NT2/D1 (cell line): Measurements from ENCODE around the gene RYR2.

Experiments
- SUZ12 ChIP-seq: IDR thresholded peaks from 2 replicates; pipeline ENCODE4 v1.6.1; 2011; ENCODE audit not compliant: insufficient read length, insufficient read depth; ENCODE audit errors: extremely low read depth
- YY1 ChIP-seq: IDR thresholded peaks from 2 replicates; pipeline ENCODE4 v1.6.1; 2011; ENCODE audit not compliant: insufficient read length, insufficient read depth
- ZNF274 ChIP-seq: IDR thresholded peaks from 2 replicates; pipeline ENCODE4 v1.6.1; 2011; ENCODE audit warnings: mild to moderate bottlenecking, low read depth, low read length

DNA sequence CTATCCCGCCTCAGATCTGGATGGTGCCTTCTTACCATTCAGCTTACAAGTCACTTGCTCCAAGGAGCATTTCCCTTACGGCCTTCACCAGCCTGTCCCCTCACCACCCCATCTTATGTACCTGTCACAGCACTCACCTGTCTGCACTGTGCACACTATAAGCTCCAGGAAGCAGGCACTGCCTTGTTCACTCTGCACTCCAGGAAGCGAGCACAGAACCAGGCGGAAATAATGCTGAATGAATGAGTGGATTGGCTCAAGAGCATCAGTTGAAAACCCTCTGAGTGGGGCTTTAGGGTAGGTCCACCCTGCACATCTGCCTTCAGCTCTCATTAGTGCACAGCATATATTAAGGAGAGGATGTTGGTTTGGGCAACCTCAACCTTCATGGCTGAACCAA is 8.9 kb upstream of the RYR2 start:
- TF ChIP-seq ZNF274 (no peak), SUZ12 (no peak), YY1 (no peak)
